SHP77 (cell line): Measurements from ENCODE around the gene UGT2B10.
"Not testable (repeated sequence)": the region's sequence is repeated elsewhere in the genome, so short reads cannot be mapped to it uniquely, and the experiment has no call there.

Source experiments
- DNase-seq, 2 experiments: peaks; one replicate each; lab custom pipeline; 2025; lab: John Stamatoyannopoulos, UW

Gene UGT2B10

DNA sequence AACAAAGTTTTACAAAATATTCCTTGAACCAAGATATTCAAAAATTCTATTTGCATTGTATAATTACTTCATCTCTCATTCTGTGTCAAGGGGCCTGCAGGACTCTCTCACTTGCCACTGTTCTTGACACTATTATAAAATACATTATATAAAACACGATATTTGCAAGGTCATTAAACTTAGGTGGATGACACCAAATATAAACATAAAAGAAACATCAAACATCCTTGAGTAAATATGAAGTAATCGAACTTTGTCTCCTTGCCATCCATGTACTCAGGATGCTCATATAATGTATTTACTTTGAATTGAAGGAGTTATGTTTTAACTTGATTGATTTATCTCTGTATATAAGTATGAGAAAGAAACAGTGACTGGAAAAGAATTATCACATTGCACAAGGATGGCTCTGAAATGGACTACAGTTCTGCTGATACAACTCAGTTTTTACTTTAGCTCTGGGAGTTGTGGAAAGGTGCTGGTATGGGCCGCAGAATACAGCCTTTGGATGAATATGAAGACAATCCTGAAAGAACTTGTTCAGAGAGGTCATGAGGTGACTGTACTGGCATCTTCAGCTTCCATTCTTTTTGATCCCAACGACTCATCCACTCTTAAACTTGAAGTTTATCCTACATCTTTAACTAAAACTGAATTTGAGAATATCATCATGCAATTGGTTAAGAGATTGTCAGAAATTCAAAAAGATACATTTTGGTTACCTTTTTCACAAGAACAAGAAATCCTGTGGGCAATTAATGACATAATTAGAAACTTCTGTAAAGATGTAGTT lies at the start of gene UGT2B10:
Gene UGT2B10, plus strand, starts transcription at position 378 of the 793 bp plus-strand sequence. Its CDS starts 26 bp downstream, at position 404.
- DNase-seq: not testable (repeated sequence)

- DNase-seq: not testable (repeated sequence)
Measured at GRCh38 chr4:68771836-68772235, 44.0 kb upstream of the UGT2B10 start.

GRCh38 chr4:68773699-68774098 lies 42.1 kb upstream of the UGT2B10 start:
- no peak for DNase-seq

DNA sequence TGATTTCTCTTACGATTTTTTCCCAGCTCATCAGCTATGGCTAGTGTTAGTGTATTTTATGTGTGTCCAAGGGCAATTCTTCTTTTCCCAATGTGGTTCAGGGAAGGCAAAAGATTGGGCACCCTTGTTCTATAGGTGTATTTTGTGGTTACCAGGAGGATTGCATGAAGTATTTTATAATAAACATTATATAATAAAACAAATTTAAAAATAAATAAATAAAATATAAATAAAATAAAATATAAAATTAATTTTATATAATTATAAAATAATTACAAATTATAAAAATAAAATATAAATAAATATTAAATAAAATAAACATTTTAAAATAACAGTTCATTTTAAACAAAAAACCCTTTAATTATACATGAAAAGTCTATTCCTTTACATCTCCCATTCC lies 35.6 kb upstream of the UGT2B10 start:
- no peak for DNase-seq

DNA sequence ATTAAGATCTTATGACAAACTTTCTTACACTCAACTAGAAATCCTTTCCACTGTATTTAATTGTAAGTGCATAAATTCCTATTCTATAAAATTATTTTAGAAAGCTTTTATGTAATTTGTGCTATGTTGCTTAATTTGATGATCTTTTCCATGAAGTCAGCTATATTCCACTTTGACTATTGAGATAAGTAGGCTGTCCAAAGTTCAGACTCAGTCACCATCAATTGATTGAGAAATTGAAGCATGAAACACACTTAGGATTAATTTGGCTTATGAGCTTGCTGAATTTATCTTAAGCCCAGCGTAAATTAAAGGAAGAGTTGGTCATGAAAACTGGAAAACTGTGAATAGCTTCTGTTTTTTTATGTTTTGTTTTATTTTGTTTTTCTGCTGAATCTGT lies 18.7 kb upstream of the UGT2B10 start:
- DNase-seq: no peak

DNA sequence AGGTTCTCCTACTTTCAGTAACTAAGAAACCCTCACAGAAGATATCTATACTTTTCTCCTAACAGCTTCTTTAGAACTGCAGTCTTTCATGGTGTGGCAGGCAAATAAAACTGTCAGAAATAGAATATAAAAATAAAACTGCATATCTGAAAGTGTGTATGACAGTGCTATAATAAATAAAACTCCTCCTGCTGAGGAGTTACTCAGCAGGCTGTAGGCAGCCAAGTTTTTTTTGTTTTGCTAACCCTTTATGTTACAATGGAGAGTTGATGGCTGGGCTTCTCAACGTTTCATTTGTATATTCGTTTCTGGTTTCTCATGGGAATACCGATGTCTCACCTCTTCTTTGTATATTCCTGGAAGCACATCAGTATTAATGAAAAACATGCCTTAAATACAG lies 18.2 kb upstream of the UGT2B10 start:
- DNase-seq: no peak

GRCh38 chr4:68803013-68803412 lies 12.8 kb upstream of the UGT2B10 start:
- no peak for DNase-seq

DNA sequence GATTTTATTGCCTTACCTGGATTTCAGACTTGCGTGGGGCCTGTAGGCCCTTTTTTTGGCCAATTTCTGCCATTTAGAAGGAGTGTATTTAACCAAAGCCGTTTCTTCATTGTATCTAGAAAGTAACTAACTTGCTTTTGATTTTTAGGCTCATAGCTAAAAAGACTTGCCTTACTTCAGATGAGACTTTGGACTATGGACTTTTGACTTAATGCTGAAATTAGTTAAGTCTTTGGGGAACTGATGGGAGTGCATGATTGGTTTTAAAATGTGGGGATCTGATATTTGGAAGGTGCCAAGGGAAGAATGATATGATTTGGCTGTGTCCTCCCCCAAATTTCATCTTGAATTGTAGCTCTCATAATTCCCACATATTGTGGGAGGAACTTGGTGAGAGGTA lies 7.7 kb upstream of the UGT2B10 start:
- DNase-seq: no peak

DNA sequence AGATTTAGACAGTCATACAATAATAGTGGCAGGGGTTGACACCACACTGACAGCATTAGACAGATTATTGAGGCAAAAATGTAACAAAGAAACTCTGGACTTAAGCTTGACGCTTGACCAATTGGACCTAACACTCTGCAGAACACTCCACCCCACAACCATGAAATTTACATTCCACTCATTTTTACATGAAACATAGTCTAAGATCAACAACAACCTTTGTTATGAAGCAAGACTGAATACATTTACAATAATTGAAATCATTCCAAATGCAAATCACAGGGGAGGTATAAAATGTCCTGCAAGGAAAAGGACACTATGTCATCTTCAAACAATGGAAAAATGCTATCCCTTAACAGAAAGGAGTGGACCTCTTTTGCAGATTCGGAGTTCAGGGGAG lies 4.9 kb upstream of the UGT2B10 start:
- DNase-seq: no peak

DNA sequence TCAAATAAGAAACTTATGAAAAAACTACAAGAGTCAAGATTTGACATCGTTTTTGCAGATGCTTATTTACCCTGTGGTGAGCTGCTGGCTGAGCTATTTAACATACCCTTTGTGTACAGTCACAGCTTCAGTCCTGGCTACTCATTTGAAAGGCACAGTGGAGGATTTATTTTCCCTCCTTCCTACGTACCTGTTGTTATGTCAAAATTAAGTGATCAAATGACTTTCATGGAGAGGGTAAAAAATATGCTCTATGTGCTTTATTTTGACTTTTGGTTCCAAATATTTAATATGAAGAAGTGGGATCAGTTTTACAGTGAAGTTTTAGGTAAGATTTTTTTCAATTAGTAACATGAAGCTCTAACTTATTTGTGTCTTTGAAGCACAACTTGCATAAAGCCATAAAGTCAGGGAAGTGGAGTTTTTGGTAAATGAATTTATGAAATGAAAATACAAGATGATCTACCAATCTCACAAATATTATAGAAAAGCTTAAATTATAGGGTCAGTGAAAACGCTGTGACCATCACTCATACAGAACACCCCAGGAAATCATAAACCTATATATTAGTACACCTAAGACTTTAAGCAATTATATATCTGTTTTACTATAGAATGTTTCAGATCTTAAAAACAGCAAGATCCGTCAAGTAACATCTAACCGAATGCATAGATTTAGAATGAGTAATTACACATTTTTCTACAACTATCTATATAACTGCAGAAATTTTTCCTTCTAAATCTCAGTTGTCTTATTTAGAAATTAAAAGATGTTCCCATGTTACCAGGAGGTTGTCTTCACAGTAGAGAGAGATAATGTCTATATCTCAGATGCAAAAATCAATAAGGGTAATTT lies 844 bp downstream of the UGT2B10 start:
- not testable (repeated sequence) for DNase-seq

GRCh38 chr4:68817386-68817785 lies 1.6 kb downstream of the UGT2B10 start:
- DNase-seq: no peak

GRCh38 chr4:68818030-68818462 lies 2.3 kb downstream of the UGT2B10 start:
- DNase-seq: not testable (repeated sequence)

- DNase-seq: no peak
Measured at GRCh38 chr4:68831642-68832041, 15.8 kb downstream of the UGT2B10 start.

DNA sequence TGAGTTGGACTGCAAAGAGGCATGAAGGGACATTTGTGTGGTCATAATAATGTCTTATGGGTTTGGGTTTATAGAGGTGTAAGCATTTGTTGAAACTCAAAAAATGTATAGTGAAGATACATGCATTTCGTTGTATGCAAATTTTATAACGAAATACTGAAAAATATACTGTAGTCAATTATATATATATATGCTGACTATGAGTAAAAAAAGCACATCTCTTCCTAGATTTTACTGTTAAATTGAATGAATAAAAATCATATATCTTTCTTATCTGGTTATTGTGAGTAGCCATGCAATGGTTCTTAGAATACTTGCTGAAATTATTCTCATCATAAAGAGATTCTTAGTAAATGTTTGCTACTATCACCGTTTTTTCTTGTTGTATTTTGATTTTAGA lies 34.5 kb downstream of the UGT2B10 start:
- no peak for DNase-seq

DNA sequence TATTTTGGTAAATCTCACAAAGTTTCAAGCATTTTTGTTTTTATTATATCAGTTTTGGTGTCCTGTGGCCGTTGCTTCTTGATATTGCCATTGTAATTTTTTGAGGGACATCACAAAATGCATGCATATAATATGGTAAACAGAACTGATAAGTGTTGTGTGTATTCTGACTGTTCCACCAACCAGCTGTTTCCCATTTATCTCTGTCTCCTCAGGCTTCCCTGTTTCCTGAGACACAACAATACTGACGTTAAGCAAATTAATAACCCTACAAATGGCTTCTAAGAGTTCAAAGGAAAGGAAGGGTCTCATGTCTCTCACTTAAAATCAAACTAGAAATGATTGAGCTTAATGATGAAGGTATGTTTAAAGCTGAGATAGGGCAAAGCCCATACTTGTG lies 40.0 kb downstream of the UGT2B10 start:
- DNase-seq: no peak

GRCh38 chr4:68858039-68858438 lies 42.2 kb downstream of the UGT2B10 start:
- DNase-seq: no peak

- no peak for DNase-seq
Measured at GRCh38 chr4:68859655-68860054, 43.9 kb downstream of the UGT2B10 start.

DNA sequence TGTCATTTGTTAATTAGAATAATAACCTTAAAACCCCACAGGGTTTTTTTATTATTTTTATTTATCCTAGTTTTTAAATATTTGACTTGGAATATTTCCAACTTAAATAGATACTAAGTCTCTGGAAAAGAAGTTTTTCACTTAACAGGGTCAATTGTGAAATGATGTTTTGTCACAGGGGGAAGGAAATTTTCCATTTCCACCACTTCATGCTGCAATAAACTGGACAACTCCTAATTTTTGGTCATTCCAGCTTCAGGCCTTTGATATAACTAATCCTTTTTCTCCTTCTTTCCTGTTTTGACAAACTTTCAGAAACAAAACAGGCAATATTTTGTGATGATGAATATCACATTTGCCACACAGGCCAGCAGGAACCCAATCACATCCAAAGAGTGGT lies 45.3 kb downstream of the UGT2B10 start:
- DNase-seq: no peak

DNA sequence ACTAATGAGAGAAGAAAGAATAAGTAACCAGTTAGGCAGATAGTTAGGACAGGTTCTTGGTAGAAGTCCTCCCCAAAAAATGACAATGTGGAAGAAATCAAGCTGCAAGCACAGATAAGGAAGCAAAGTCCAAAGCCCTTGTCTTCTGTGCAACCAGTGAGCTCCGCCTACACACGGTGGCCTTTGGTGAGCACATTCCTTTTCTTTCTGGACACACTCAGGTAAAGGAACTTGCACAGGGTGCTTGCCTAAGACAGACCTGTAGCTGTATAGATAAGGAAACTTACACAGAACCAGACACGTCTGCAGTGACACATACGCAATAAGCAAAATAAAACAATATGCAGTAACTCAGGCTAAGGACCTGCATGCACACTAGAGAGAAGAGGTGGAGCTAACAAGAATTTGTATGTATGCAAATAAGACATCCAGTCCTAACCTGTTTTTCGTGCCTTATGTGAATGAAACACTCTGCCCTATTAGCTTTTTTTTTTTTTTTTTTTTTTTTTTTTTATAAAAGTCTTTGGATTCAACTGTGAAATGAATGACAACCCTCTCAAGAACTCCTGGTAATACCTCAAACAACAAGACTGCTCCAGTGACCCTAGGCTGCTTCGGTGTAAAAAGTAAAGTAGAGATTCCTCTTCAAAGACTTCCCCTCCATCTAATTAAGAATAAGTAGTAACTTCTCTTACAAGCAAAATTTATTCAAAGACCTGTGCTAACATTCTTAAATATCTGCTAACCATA lies 48.8 kb downstream of the UGT2B10 start:
- no peak for DNase-seq

DNA sequence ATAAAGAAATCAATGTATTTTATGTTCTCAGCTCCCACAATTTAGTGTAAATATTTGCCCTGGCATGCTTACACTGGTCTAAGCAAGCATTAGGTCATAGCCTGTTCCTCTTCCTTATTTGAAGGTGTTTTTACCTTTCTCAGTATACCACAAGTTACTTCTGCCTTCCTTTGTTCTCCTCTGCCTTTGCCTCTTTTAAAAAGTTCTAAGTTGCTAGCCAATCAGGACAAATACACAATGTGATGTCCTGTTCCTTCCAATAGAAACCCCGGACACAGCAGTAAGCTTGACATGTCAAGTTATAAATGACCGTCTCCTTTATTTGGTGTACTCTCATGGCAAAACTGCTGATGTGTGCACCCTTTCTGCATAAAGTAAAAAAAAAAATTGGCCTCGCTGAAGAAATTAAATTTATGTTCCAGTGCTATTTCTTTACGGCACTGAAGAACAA lies 49.4 kb downstream of the UGT2B10 start:
- DNase-seq: no peak

- no peak for DNase-seq
Measured at GRCh38 chr4:68865760-68866159, 50.0 kb downstream of the UGT2B10 start.

- no peak for DNase-seq
Measured at GRCh38 chr4:68869274-68869773, 53.5 kb downstream of the UGT2B10 start.
